K562 (cell line): Measurements from ENCODE around the gene LTN1. TPM values are rescaled to one million over a fixed set of nuclear protein-coding genes. Genes with fewer than 3 reads are reported as not detected.

ENCODE experiments used
- CEBPB ChIP-seq: fragments of 450-650 bp; IDR thresholded peaks from 2 replicates; pipeline ENCODE4 v1.6.1; 2016; ENCODE audit warnings: missing genetic modification characterization, missing compliant biosample characterization
- CREBBP ChIP-seq: IDR thresholded peaks from one replicate; pipeline ENCODE4 v1.6.1; 2012; ENCODE audit warnings: low read depth, mild to moderate bottlenecking, control low read depth, inconsistent platforms, low read length
- CXXC5 ChIP-seq: fragments of 250-450 bp; sonication (Bioruptor Pico); IDR thresholded peaks from 2 replicates; pipeline ENCODE4 v1.8.0; 2022; ENCODE audit warnings: inconsistent platforms, mild to moderate bottlenecking, moderate library complexity
- E2F1 ChIP-seq: sonication (generic); formaldehyde crosslinking; IDR thresholded peaks from 2 replicates; pipeline ENCODE4 v1.8.1; 2023; ENCODE audit warnings: mild to moderate bottlenecking, missing genetic modification reagents, moderate library complexity
- GTF2E2 ChIP-seq: fragments of 200-800 bp; sonication (Bioruptor generic); IDR thresholded peaks from 2 replicates; pipeline ENCODE4 v1.6.1; 2016; ENCODE audit warnings: missing genetic modification characterization, missing compliant biosample characterization
- GTF3C2 ChIP-seq: IDR thresholded peaks from 3 replicates; pipeline ENCODE4 v1.6.1; 2011; ENCODE audit warnings: borderline replicate concordance, mild to moderate bottlenecking, moderate library complexity; ENCODE audit not compliant: insufficient read length; ENCODE audit errors: extremely low read depth
- NELFE ChIP-seq: IDR thresholded peaks from 2 replicates; pipeline ENCODE4 v1.6.1; 2011; ENCODE audit warnings: mild to moderate bottlenecking; ENCODE audit not compliant: insufficient read depth, insufficient read length
- NKRF ChIP-seq: fragments of 450-650 bp; IDR thresholded peaks from 2 replicates; pipeline ENCODE4 v1.6.1; 2016; ENCODE audit warnings: borderline replicate concordance
- NR4A1 ChIP-seq, 2 experiments: fragments of 250-450 bp in 1 of 2; fragments of 450-650 bp in 1 of 2; sonication (Bioruptor Pico) in 1 of 2; IDR thresholded peaks; 2 replicates each; pipeline versions ENCODE4 v1.4.0 to v1.6.1; 2016 to 2020; ENCODE audit warnings: mild to moderate bottlenecking in 2 of 2, missing compliant biosample characterization in 1 of 2, missing genetic modification characterization in 1 of 2, moderate library complexity in 1 of 2
- PKNOX1 ChIP-seq: fragments of 450-650 bp; IDR thresholded peaks from 2 replicates; pipeline ENCODE4 v1.6.1; 2016
- RCOR1 ChIP-seq, 2 experiments: IDR thresholded peaks; 2 replicates each; pipeline ENCODE4 v1.6.1; 2012; ENCODE audit warnings: low read depth in 2 of 2, low read length in 2 of 2, borderline replicate concordance in 1 of 2, improper control_type of control experiment in 1 of 2
- SIX5 ChIP-seq, 2 experiments: IDR thresholded peaks; 2 replicates each; pipeline ENCODE4 v1.6.1; 2011; ENCODE audit warnings: low read length in 2 of 2, borderline replicate concordance in 1 of 2, low read depth in 1 of 2, mild to moderate bottlenecking in 1 of 2, moderate library complexity in 1 of 2; ENCODE audit not compliant: insufficient read depth in 1 of 2
- SMAD1 ChIP-seq: fragments of 150-350 bp; IDR thresholded peaks from 2 replicates; pipeline ENCODE4 v1.6.1; 2014; ENCODE audit warnings: low read length, low read depth; ENCODE audit not compliant: partially characterized antibody
- SNAPC5 ChIP-seq: fragments of 250-450 bp; sonication (Bioruptor Pico); IDR thresholded peaks from 2 replicates; pipeline ENCODE4 v1.8.0; 2021; ENCODE audit warnings: moderate library complexity, mild to moderate bottlenecking, inconsistent platforms
- SNIP1 ChIP-seq: fragments of 450-650 bp; IDR thresholded peaks from 2 replicates; pipeline ENCODE4 v1.7.1; 2017; ENCODE audit warnings: low read depth, mild to moderate bottlenecking
- TCF7 ChIP-seq: sonication (generic); IDR thresholded peaks from 2 replicates; pipeline ENCODE4 v1.6.1; 2016; ENCODE audit warnings: antibody characterized with exemption, borderline replicate concordance
- ZNF232 ChIP-seq: sonication (generic); formaldehyde crosslinking; IDR thresholded peaks from 2 replicates; pipeline ENCODE4 v1.8.0; 2022; ENCODE audit warnings: mild to moderate bottlenecking, missing genetic modification reagents
- ZNF444 ChIP-seq: fragments of 250-450 bp; sonication (Bioruptor Pico); IDR thresholded peaks from 2 replicates; pipeline ENCODE4 v1.4.0; 2020; ENCODE audit warnings: mild to moderate bottlenecking, moderate library complexity
- ZNF79 ChIP-seq: fragments of 250-450 bp; sonication (Bioruptor Pico); IDR thresholded peaks from 2 replicates; pipeline ENCODE4 v1.4.0; 2020; ENCODE audit warnings: low read depth, mild to moderate bottlenecking, moderate library complexity
- polyA plus RNA-seq, 8 experiments: library from polyadenylated mRNA; depleted of rRNA in 4 of 8; stranded (reverse) in 5 of 8; unstranded in 3 of 8; fragments of >200 nt; fragmentation: Nextera tagmentation in 2 of 8; fragmentation: Illumina TruSeq in 1 of 8; extraction: Ambion mirVana in 2 of 8; extraction: Trizol in 1 of 8; gene quantifications; 2 replicates each; pipeline versions ENCODE4 v1.2.1 to v1.2.3, GENCODE V29; 2011 to 2014; ENCODE audit warnings: inconsistent platforms in 1 of 8, missing spikeins in 1 of 8
- total RNA-seq, 7 experiments: library from RNA; depleted of rRNA in 6 of 7; stranded (reverse); fragments of >200 nt in 6 of 7; fragmentation: Illumina TruSeq in 2 of 7; extraction: Trizol in 2 of 7; gene quantifications; 2 replicates each; pipeline versions ENCODE4 v1.2.1 to v1.2.3, GENCODE V29; 2011 to 2021; ENCODE audit warnings: low replicate concordance in 1 of 7

LTN1 gene
- total and polyA plus RNA-seq, 9 of the 15 experiments (the other 6 are each of a cell fraction or from before 2014, with no cell fraction given): 15.7 to 49.6 (median 28.7) TPM

GRCh38 chr21:29018540-29018939, 25.9 kb upstream of the LTN1 start (continued):
- TF ChIP-seq GTF3C2: no peak
- TF ChIP-seq ZNF79: no peak
- TF ChIP-seq RCOR1 (IDR thresholded peaks at IDR 0.05; ENCODE audit: borderline replicate concordance in 1 of 2, low read depth in 2 of 2, low read length in 2 of 2): peak; percentile 15 to 66; a peak in 1 of 4 replicates
- no peak for TF ChIP-seq NR4A1 (CRISPR knock-in tag; IDR thresholded peaks at IDR 0.05)
- TF ChIP-seq NR4A1 (tag; IDR thresholded peaks at IDR 0.05): no peak
- TF ChIP-seq NKRF: no peak
- no peak; the same call in 1 of the 2 replicates for TF ChIP-seq TCF7
- TF ChIP-seq NELFE: no peak
- no peak for TF ChIP-seq E2F1 (CRISPR knock-in tag)
- TF ChIP-seq CEBPB (tag): no peak
- TF ChIP-seq CREBBP: no peak
- 0 out of 2 replicates have a peak, but pooled peaks have one; percentile 52 for TF ChIP-seq GTF2E2 (tag)
- no peak for TF ChIP-seq SNAPC5
- TF ChIP-seq ZNF444 (CRISPR knock-in tag): no peak
- no peak for TF ChIP-seq CXXC5 (CRISPR knock-in tag)
- no peak for TF ChIP-seq PKNOX1
- TF ChIP-seq ZNF232 (CRISPR knock-in tag): no peak
- TF ChIP-seq SNIP1: no peak
- TF ChIP-seq SMAD1: peak; percentile 21
- TF ChIP-seq SIX5 (IDR thresholded peaks at IDR 0.05; ENCODE audit: borderline replicate concordance in 1 of 2, insufficient read depth in 1 of 2, low read depth in 1 of 2, low read length in 2 of 2): no peak
